ENCODE data around the gene VSTM1. TPM values are rescaled to one million over a fixed set of nuclear protein-coding genes. Genes with fewer than 3 reads are reported as not detected.
A peak's percentile ranks its signal among the peaks of the same experiment; 100 is the strongest.

The VSTM1 gene
- total RNA-seq, 1 experiment from 2014 or later, result not detected

- no peak for DNase-seq (ENCODE audit: low read depth)
Measured at GRCh38 chr19:54011507-54012211, 52.0 kb downstream of the VSTM1 start.

DNA sequence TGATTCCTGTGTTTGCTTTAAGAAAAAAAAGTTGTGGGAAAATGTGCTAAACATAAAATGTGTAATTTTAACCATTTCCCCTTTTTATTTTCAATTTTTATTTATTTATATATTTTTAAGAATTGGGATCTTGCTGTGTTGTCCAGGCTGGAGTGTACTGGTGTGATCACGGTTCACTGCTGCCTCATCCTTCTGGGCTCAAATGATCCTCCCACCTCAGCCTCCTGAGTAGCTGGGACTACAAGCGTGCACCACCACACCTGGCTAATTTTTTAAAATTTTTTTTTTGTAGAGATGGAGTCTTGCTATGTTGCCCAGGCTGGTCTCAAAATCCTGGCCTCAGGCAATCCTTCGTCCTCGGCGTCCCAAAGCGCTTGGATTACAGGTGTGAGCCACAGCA is 53.2 kb downstream of the VSTM1 start:
- no peak for DNase-seq (ENCODE audit: low read depth)

DNA sequence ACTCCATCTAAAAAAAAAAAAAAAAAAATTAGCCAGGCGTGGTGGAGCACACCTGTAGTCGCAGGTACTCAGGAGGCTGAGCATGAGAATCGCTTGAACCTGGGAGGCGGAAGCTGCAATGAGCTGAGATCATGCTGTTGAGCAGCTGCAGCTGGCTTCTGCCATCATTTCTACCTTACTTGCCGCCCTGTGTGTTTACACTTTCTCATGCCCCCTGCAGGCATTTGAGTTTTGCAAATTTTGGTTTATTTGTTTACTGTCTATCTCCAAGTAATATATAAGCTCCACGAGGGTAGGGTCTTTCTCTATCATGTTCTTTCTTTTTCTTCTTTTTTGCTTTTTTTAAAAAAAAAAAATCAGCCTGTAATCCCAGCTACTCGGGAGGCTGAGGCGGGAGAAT is 54.3 kb downstream of the VSTM1 start:
- no peak for DNase-seq (ENCODE audit: low read depth)

DNA sequence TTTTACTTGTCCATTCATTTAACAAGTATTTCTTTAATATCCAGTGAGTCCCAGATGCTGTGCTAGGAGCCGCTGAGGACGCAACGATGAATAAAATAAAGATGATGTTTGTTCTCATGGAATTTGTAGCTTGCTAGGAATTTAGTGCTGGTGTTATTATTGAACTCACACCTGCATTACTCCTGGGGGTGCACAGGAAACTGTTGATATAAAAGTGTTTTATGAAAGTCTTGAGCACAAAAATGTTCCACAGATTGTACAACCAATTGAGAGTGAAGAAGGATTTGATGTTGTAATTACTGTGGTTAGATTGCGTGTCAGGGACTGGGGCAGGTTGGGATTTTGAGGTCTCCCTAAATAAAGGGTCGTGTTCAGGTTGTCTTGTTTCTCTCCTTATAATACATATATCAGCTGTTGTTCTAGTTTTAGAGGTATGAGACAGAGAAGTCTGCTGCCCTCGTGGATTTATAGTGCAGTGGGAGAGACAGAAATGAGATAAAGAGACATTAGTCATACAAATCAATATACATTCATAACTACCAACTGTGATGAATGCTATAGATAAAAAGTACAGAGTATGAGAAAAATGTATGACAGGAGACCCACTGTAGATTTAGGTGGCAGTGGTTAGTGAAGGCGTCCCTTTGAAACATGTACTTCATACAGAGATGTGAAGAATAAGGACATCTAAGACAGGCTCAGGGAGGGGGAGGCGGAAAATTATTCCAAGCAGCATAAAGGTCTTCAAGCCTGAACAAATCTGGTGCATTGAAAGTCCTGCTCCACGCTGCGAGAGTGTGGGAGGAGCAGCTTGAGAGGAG is 61.0 kb downstream of the VSTM1 start:
- DNase-seq (ENCODE audit: low read depth), result no peak

GRCh38 chr19:54001496-54001895 is 62.2 kb downstream of the VSTM1 start:
- no peak for DNase-seq (ENCODE audit: low read depth)

GRCh38 chr19:53999694-54000093 is 64.0 kb downstream of the VSTM1 start:
- no peak for DNase-seq (ENCODE audit: low read depth)

GRCh38 chr19:53998223-53998622 is 65.5 kb downstream of the VSTM1 start:
- no peak for DNase-seq (ENCODE audit: low read depth)

GRCh38 chr19:53994811-53995210 is 68.9 kb downstream of the VSTM1 start:
- DNase-seq (ENCODE audit: low read depth), result no peak

- DNase-seq (ENCODE audit: low read depth), result no peak
Measured at GRCh38 chr19:53993448-53993847, 70.2 kb downstream of the VSTM1 start.

- DNase-seq (ENCODE audit: low read depth), result no peak
Measured at GRCh38 chr19:53992815-53993214, 70.9 kb downstream of the VSTM1 start.

GRCh38 chr19:53992211-53992610 is 71.5 kb downstream of the VSTM1 start:
- DNase-seq (ENCODE audit: low read depth), result no peak

DNA sequence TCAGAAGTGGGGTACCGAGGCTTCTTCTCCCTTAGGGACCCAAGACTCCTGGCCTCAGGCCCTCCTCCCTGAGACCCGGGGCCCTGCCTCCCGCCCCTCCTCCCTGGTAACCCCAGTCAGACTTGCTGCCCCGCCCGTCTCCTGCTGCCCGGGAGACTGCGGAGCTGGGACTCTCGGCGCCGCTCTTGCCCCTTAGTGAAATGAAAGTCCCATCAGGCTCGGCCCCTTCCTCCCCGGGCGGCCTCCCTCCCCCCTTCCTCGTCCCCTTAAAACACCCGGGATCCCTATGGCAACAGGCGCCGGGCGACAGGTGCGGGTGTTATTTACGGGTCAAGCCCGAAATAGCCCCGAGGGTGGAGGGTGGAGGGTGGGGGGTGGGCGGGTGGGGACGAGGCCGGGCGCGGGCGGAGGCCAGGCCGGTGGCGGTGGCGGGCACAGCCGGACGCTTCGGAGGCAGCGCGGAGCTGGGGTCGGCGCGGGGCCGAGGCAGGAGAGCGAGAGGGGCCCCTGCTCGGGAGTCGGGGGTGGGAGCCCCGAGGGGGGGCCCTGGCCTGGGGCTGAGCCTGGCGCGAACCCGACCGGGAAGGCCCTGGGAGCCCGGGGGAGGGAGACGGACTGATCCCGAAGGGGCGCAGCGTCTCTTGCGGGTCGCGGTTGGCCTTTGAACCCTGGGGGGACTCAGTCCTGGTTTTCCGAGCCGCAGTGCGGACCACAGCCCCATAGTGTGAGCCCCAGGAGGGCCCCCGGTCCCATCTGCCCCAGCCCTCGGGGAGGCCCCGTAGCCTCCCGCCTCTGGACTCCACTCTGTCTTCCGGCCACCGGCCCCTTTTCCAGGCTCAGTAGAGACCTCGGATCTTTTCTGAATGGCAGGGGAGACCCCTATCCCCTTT is 72.2 kb downstream of the VSTM1 start, which contains the start of gene CACNG6:
Gene CACNG6 (plus strand): TSS at position 414 of the 890 bp plus-strand sequence. CDS start 1,241 bp downstream, outside the sequence.
- peak; percentile 63 for DNase-seq (ENCODE audit: low read depth)

Other genes starting within 250 kb of the VSTM1 start
- gene NLRP12, start 239.6 kb downstream of the VSTM1 start, total RNA-seq (2014; rRNA removed; shearing (Covaris generic)), result not detected in 2 replicates
- 26.6 and 41.1 TPM in 2 replicates for gene MYADM, start 196.0 kb downstream of the VSTM1 start, total RNA-seq (2014; rRNA removed; shearing (Covaris generic))
- gene PRKCG, start 181.7 kb downstream of the VSTM1 start, total RNA-seq (2014; rRNA removed; shearing (Covaris generic)), result not detected in 2 replicates
- not detected in 2 replicates for gene CACNG7, start 154.6 kb downstream of the VSTM1 start, total RNA-seq (2014; rRNA removed; shearing (Covaris generic))
- 0.15 TPM in 1 of 2 replicates, not detected in the other for gene CACNG8, start 101.0 kb downstream of the VSTM1 start, total RNA-seq (2014; rRNA removed; shearing (Covaris generic))
- 0.07 and 0.12 TPM in 2 replicates for gene CACNG6, start 72.3 kb downstream of the VSTM1 start, total RNA-seq (2014; rRNA removed; shearing (Covaris generic))
- gene TARM1, start 17.5 kb upstream of the VSTM1 start, total RNA-seq (2014; rRNA removed; shearing (Covaris generic)), result not detected in 2 replicates
- not detected in 2 replicates for gene OSCAR, start 36.9 kb upstream of the VSTM1 start, total RNA-seq (2014; rRNA removed; shearing (Covaris generic))
- gene NDUFA3, start 39.0 kb upstream of the VSTM1 start, total RNA-seq (2014; rRNA removed; shearing (Covaris generic)), result 38.5 and 51.0 TPM in 2 replicates
- 14.7 and 23.5 TPM in 2 replicates for gene TFPT, start 51.8 kb upstream of the VSTM1 start, total RNA-seq (2014; rRNA removed; shearing (Covaris generic))
- 68.7 and 90.2 TPM in 2 replicates for gene PRPF31, start 51.9 kb upstream of the VSTM1 start, total RNA-seq (2014; rRNA removed; shearing (Covaris generic))
- gene CNOT3, start 73.9 kb upstream of the VSTM1 start, total RNA-seq (2014; rRNA removed; shearing (Covaris generic)), result 11.9 and 18.4 TPM in 2 replicates
- 9.1 and 15.1 TPM in 2 replicates for gene LENG1, start 95.8 kb upstream of the VSTM1 start, total RNA-seq (2014; rRNA removed; shearing (Covaris generic))
- gene TMC4, start 109.3 kb upstream of the VSTM1 start, total RNA-seq (2014; rRNA removed; shearing (Covaris generic)), result 0.39 TPM in 1 of 2 replicates, not detected in the other
- gene MBOAT7, start 125.7 kb upstream of the VSTM1 start, total RNA-seq (2014; rRNA removed; shearing (Covaris generic)), result 310 and 461 TPM in 2 replicates
- gene TSEN34, start 127.4 kb upstream of the VSTM1 start, total RNA-seq (2014; rRNA removed; shearing (Covaris generic)), result 116 and 173 TPM in 2 replicates
- gene RPS9, start 137.0 kb upstream of the VSTM1 start, total RNA-seq (2014; rRNA removed; shearing (Covaris generic)), result 780 and 923 TPM in 2 replicates
- not detected in 2 replicates for gene LILRB3, start 159.1 kb upstream of the VSTM1 start, total RNA-seq (2014; rRNA removed; shearing (Covaris generic))
- not detected in 2 replicates for gene LILRA6, start 178.9 kb upstream of the VSTM1 start, total RNA-seq (2014; rRNA removed; shearing (Covaris generic))
- gene LILRB5, start 193.4 kb upstream of the VSTM1 start, total RNA-seq (2014; rRNA removed; shearing (Covaris generic)), result not detected in 2 replicates
- not detected in 2 replicates for gene LILRB2, start 217.2 kb upstream of the VSTM1 start, total RNA-seq (2014; rRNA removed; shearing (Covaris generic))
- not detected in 2 replicates for gene LILRA5, start 249.3 kb upstream of the VSTM1 start, total RNA-seq (2014; rRNA removed; shearing (Covaris generic))